ENCODE results near the gene SLC10A6.

DNA sequence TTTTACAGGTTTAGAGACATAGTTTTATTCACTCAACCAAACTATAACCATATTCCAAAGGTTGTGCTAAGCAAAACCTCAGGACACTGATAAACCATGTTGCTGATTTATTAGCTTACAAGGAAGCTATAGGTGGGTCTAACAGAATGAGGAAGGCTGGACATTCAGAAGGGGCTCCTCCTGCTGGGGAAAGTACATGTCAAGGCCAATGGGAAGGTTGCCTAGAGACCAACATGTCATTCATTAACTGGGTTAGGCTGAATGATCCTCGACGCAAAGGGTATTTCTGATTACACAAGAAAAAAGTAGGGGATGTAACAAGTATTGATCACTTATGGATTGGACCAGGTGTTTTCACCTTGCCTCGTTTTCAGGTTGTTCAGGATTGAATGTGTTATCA, 30.3 kb downstream of the SLC10A6 start:
- TF ChIP-seq, protein P1, sequence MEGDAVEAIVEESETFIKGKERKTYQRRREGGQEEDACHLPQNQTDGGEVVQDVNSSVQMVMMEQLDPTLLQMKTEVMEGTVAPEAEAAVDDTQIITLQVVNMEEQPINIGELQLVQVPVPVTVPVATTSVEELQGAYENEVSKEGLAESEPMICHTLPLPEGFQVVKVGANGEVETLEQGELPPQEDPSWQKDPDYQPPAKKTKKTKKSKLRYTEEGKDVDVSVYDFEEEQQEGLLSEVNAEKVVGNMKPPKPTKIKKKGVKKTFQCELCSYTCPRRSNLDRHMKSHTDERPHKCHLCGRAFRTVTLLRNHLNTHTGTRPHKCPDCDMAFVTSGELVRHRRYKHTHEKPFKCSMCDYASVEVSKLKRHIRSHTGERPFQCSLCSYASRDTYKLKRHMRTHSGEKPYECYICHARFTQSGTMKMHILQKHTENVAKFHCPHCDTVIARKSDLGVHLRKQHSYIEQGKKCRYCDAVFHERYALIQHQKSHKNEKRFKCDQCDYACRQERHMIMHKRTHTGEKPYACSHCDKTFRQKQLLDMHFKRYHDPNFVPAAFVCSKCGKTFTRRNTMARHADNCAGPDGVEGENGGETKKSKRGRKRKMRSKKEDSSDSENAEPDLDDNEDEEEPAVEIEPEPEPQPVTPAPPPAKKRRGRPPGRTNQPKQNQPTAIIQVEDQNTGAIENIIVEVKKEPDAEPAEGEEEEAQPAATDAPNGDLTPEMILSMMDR (conservative IDR thresholded peaks at IDR 0.05; ENCODE audit: low read length), result no peak
- TF ChIP-seq EZH2phosphoT487 (IDR thresholded peaks at IDR 0.05; ENCODE audit: borderline replicate concordance, low read depth, low read length), result no peak

All from OCI-LY7 (cell line).